Suppressor macrophage (primary cell): ENCODE data around the gene HEXIM1.
A peak's percentile ranks its signal among the peaks of the same experiment; 100 is the strongest.

ENCODE experiments used
- DNase-seq, 4 experiments: peaks; one replicate each; pipeline ENCODE4 v3.0.0-alpha.2; 2020 to 2022
- total RNA-seq, 17 experiments: gene quantifications; one replicate each; lab custom pipeline; 2026; ENCODE audit warnings: mixed read lengths in 6 of 17, inconsistent platforms in 3 of 17; lab: John Stamatoyannopoulos, UW

HEXIM1 gene
- total RNA-seq = 5.7 to 33.4 (median 18.6) reads per million in 17 experiments

- DNase-seq = peak; percentile 100
These were observed at the start of gene HEXIM1 for GRCh38 chr17:45148183-45149036. HEXIM1 (plus strand) TSS chr17:45148475; CDS start chr17:45149191, 716 bp downstream.

GRCh38 chr17:45098869-45099616, 49.2 kb upstream of the HEXIM1 start:
- DNase-seq = peak; percentile 70 to 88 (median 84)

DNA sequence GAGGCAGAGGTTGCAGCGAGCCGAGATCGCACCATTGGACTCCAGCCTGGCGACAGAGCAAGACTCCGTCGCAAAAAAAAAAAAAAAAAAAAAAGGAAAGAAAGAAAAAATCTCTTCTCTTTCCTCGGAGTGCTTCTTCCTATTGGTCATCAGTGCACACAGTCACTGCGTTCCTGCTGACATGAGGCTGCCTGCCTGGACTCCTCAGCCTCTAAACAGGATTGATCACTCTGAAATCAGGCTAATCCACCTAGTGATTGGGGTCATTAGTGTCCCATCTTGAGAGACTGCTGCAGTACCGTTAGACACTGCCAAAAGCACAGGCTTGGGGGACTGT, 46.8 kb upstream of the HEXIM1 start:
- no peak for DNase-seq

- DNase-seq = no peak
These were observed 46.1 kb upstream of the HEXIM1 start for GRCh38 chr17:45101883-45102811.

GRCh38 chr17:45102856-45103255, 45.4 kb upstream of the HEXIM1 start:
- no peak for DNase-seq

DNA sequence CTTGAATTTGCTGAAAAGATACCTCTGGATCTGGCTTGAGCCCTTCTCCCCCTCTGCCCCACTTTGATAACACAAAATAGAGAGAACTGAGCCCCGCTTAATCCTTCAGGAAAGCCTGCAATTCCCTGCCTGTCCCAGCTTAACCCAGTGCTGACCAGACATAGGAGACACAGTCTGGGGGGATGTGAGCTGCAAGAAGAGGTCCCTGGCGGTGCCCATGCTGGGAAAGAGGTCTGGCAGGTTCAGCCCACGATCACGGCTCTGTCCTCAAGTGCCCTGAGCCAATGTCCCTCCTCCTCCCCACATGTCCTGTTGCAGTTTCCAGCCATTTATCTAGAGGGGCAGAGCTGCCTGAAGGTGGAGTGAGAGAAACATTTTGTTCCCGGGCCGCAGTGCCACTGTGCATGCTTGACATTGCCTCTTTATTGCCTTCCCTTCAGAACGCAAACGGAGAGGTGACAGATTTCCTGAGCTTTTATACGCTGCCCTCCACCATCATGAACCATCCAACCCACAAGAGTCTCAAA, 44.9 kb upstream of the HEXIM1 start:
- DNase-seq = no peak

GRCh38 chr17:45104029-45104428, 44.2 kb upstream of the HEXIM1 start:
- no peak for DNase-seq

GRCh38 chr17:45104497-45104896, 43.8 kb upstream of the HEXIM1 start:
- DNase-seq = no peak

DNA sequence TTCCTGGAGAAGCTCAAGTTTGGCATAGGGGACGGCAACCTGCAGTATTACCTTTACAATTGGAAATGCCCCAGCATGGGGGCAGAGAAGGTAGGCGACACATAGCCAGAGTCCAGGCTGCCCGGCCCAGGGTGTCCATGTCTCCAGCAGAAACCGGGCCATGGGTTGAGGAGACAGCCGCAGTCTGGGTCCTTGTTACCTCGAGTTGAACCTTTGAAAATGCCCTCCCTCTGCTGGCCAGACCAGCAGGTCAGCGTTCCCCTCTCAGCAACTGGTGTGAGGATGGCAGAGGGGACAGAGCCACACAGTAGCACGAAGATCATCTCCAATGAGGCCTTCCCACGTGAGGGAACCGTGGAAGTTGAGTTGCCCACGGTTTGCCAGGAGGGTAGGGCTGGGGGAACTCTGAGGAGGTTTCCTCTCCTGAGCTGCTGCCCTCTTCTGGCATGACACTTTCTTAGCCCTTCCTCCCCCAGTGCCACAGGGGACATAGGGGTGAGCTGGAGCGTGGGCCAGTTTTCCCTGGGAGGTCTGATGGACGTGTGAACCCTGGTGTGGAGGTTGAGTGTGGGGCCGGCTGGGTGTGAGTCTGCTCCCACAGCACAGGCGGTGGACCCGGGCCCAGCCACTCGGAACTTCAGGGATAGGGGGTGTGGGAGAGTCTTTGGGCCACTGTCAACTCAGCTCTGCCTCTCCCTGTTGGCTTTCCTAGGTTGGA, 43.2 kb upstream of the HEXIM1 start:
- DNase-seq = no peak

DNA sequence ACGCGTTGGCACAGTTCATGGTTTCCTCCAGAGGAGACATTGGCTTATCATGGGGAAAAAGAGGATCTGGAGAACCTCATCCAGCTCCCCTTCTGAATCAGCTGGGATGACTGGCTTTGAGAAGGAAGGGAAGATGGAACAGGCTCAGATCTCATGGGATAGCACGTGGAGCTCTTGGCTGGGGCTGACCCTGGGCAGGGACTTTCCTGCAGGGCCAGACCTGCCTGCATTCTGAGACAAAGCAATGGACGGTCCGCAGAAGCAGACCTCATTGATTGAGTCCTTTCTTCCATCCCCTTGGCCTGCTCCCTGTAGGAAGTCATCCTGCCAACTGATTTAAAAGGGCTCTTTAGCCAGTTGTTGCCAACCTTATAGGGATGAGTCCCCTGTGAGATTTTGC, 42.2 kb upstream of the HEXIM1 start:
- DNase-seq = no peak

DNA sequence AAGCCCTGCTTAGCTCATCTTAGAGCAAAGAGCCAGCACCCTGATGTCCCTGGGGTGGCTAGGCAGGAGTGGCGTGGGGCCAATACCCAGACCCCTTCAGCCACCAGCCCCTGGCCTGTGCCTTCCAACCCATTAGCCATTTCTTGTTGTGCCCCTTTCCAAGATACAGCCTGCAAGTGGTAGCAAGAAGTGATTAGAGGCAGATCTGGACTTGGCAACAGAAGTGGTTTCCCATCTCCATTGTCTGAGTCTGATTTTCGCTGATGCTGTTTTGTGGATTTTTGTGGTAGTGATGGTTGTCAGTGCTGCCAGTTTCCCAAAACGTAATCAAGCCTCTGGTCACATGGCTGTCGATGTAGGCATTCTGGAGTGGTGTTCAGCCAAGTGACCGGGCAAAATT, 41.7 kb upstream of the HEXIM1 start:
- no peak for DNase-seq

DNA sequence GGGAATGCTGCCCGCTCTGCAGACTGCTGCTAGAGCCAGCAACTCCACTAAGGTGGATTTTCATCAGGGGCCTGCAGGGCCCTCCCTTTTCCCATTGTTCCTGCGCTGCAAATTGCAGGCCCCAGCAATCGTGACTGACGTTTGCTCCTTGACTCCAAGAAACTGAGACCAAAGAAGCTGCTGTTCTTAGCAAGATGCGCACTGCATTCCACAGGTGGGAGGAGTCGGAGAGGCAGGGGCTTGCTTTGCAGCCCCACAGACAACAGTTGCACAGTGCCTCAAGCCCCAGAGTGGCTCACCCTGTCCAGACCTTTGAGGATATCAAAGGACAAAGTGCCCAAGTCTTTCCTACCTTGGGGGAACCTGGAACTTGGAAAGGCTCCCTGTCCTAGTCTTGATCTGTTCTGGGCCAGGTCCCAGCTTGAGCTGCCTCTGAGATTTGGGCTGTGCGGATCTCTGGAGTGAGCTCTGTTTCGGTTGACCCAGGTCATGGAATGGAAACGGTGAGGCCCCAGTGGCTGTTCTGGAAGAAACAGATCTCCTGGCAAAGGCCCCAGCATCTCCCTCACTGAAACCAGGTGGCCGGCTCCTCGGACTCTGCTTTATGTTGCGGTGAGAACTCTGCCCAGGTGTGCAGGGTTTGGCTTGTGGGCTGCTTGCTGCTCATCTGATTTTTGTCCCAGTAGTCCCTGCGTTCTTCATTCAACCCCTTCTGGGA, 40.8 kb upstream of the HEXIM1 start:
- DNase-seq = no peak

DNA sequence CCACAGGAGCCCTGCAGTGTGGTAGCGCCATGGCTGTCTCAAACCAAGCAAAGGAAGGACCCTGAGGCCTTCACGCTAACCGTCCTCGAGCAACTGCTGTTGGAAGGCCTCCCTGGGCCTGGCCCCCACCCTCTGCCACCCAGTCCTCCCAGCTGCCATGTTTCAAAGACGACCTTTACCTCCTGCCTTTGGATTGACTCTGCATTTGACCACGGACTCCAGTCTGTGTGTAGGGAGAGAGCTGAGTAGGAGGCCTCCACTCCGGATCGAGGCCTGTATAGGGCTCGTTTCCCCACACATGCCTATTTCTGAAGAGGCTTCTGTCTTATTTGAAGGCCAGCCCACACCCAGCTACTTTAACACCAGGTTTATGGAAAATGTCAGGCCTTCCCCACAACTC, 40.2 kb upstream of the HEXIM1 start:
- DNase-seq = no peak

GRCh38 chr17:45108595-45109521, 39.4 kb upstream of the HEXIM1 start:
- no peak for DNase-seq

- no peak for DNase-seq
These were observed 37.3 kb upstream of the HEXIM1 start for GRCh38 chr17:45110676-45111611.

DNA sequence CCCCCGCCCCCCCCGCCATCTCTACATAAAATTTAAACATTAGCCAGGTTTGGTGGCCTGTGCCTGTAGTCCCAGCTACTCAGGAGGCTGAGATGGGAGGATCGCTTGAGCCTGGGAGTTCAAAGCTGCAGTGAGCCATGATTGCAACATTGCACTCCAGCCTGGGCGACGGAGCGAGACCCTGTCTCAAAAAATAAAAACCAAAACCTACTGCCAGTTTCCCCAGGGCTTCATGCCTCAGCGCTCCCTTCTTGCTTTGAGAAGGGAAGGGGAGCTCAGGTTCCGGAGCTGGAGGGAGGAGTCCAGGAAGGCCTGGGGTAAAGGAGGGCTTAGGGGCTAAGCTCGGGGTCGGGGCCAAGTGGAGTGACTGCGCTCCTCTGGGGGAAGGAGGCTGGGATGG, 36.4 kb upstream of the HEXIM1 start:
- no peak for DNase-seq

DNA sequence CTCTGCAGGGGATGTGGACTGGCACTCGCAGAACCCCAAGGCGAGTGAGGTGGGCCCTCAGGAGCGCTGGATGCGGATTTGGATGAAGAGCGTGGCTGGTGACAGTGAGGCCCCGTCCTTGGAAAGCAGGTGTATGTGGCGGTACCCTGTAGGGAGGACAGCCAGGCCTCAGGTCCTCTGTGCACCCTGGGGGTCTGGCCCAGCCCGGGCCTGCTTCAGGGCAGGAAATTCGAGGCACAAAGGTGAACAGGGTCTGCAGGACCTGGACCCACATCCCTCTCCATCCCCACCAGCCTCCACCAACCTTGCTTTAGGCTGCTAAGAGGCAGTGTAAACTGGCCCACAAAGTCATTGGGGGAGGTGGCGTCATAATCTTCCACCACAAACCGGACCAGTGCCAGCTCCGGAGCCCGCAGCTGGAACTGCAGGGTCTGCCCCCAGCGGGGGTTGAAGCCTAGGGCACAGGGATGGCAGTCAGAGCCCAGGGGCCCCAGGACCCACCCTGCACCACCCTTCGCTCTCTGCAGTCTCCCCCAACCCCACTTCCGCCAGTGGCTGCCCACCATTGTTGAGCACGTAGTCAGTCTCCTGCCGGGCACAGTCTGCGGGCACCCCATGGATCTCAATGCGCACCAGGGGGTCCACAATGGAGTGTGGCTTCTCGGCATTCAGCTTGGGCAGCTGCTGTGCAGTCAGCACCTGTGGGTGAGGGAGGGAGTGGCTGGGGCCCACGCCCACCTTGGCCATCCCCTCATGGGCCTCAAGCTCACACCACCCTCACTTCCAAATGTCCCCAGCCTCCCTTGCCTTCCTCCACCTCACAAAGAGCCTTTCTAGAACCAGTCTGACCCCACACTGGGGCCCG, 35.5 kb upstream of the HEXIM1 start:
- no peak for DNase-seq

GRCh38 chr17:45113424-45113754, 34.9 kb upstream of the HEXIM1 start:
- DNase-seq = no peak
